Measurements from ENCODE around the gene DPM1.

DNA sequence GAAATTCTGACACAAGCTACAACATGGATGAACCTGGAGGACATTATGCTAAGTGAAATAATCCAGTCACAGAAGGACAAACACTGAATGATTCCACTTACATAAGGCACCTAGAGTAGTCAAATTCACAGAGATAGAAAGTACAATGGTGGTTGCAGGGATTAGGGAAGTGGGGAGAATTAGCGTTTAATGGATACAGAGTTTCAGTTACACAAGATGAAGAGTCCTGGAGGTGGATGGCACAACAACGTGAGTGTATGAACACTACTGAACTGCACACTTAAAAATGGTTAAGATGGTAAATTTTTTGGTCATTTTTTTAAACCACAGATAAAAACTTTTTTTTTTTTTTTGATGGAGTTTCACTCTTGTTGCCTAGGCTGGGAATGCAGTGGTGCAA lies 25.0 kb upstream of the DPM1 start:
- TF ChIP-seq RAD21 (conservative IDR thresholded peaks at IDR 0.05) (no peak), CTCF (IDR thresholded peaks at IDR 0.05; ENCODE audit: poor library complexity, severe bottlenecking) (no peak), SMC3 (conservative IDR thresholded peaks at IDR 0.05; ENCODE audit: poor library complexity) (no peak), EZH2 (IDR thresholded peaks at IDR 0.05; ENCODE audit: borderline replicate concordance, insufficient read depth, low read length, poor library complexity, severe bottlenecking) (no peak), POLR2AphosphoS5 (IDR thresholded peaks at IDR 0.05) (no peak), EP300 (conservative IDR thresholded peaks at IDR 0.05; ENCODE audit: poor library complexity, severe bottlenecking) (no peak), MXI1 (conservative IDR thresholded peaks at IDR 0.05; ENCODE audit: poor library complexity, severe bottlenecking) (no peak), TAF1 (IDR thresholded peaks at IDR 0.05; ENCODE audit: low read depth) (no peak)
